Activated CD4-positive, alpha-beta T cell treated with anti-CD3 and anti-CD28 coated beads, Interleukin-2, Interleukin-4, amounts not matched to agents 100 ng/mL and 50 ng/mL, durations not matched to agents 16 hours and 8 hours (primary cell): ENCODE results near the gene APBA2.

Experiments
- DNase-seq: peaks from one replicate; pipeline ENCODE4 v3.0.0-alpha.2; 2020; ENCODE audit warnings: low spot score

APBA2 gene

GRCh38 chr15:28896951-28897350 lies 11.2 kb downstream of the APBA2 start:
- no peak for DNase-seq

GRCh38 chr15:28897861-28898585 lies 12.2 kb downstream of the APBA2 start:
- DNase-seq = no peak

- no peak for DNase-seq
These were observed 13.4 kb downstream of the APBA2 start for GRCh38 chr15:28899061-28899738.

GRCh38 chr15:28900041-28900891 lies 14.5 kb downstream of the APBA2 start:
- DNase-seq = no peak

- no peak for DNase-seq
These were observed 15.3 kb downstream of the APBA2 start for GRCh38 chr15:28900892-28901586.

GRCh38 chr15:28901587-28901980 lies 15.8 kb downstream of the APBA2 start:
- DNase-seq = no peak

GRCh38 chr15:28901987-28902745 lies 16.4 kb downstream of the APBA2 start:
- no peak for DNase-seq

GRCh38 chr15:28902856-28903255 lies 17.1 kb downstream of the APBA2 start:
- DNase-seq = no peak

- no peak for DNase-seq
These were observed 17.8 kb downstream of the APBA2 start for GRCh38 chr15:28903555-28903954.

GRCh38 chr15:28904003-28904402 lies 18.2 kb downstream of the APBA2 start:
- no peak for DNase-seq

- DNase-seq = no peak
These were observed 19.0 kb downstream of the APBA2 start for GRCh38 chr15:28904541-28905315.

GRCh38 chr15:28907338-28907960 lies 21.7 kb downstream of the APBA2 start:
- no peak for DNase-seq

- no peak for DNase-seq
These were observed 24.3 kb downstream of the APBA2 start for GRCh38 chr15:28909958-28910500.

GRCh38 chr15:28911310-28911931 lies 25.6 kb downstream of the APBA2 start:
- DNase-seq = no peak

- DNase-seq = no peak
These were observed 26.6 kb downstream of the APBA2 start for GRCh38 chr15:28912422-28912821.

GRCh38 chr15:28913171-28913765 lies 27.5 kb downstream of the APBA2 start:
- no peak for DNase-seq

- DNase-seq = no peak
These were observed 28.3 kb downstream of the APBA2 start for GRCh38 chr15:28914046-28914445.

- DNase-seq = no peak
These were observed 28.8 kb downstream of the APBA2 start for GRCh38 chr15:28914483-28915023.
